ENCODE data around the gene KRT78.

KRT78 gene

GRCh38 chr12:52822771-52823510 is 25.9 kb downstream of the KRT78 start:
- no peak for DNase-seq

- DNase-seq, result no peak
Observed at GRCh38 chr12:52821826-52822660, 26.8 kb downstream of the KRT78 start.

GRCh38 chr12:52821071-52821730 is 27.6 kb downstream of the KRT78 start:
- no peak for DNase-seq

- DNase-seq, result no peak
Observed at GRCh38 chr12:52820521-52820920, 28.3 kb downstream of the KRT78 start.

GRCh38 chr12:52819731-52820510 is 28.9 kb downstream of the KRT78 start:
- DNase-seq, result no peak

- DNase-seq, result no peak
Observed at GRCh38 chr12:52818887-52819420, 29.8 kb downstream of the KRT78 start.

- DNase-seq, result no peak
Observed at GRCh38 chr12:52818388-52818787, 30.4 kb downstream of the KRT78 start.

- no peak for DNase-seq
Observed at GRCh38 chr12:52817699-52818238, 31.0 kb downstream of the KRT78 start.

GRCh38 chr12:52817003-52817698 is 31.6 kb downstream of the KRT78 start:
- DNase-seq, result no peak

- DNase-seq, result no peak
Observed at GRCh38 chr12:52815676-52816588, 32.9 kb downstream of the KRT78 start.

GRCh38 chr12:52815161-52815560 is 33.6 kb downstream of the KRT78 start:
- DNase-seq, result no peak

GRCh38 chr12:52814710-52815155 is 34.1 kb downstream of the KRT78 start:
- no peak for DNase-seq

GRCh38 chr12:52813885-52814709 is 34.7 kb downstream of the KRT78 start, which contains the start of gene KRT4:
Gene KRT4, minus strand, starts transcription at chr12:52814116. Its CDS starts 58 bp downstream, at chr12:52814058.
- DNase-seq, result no peak

- DNase-seq, result no peak
Observed at GRCh38 chr12:52813203-52813819, 35.5 kb downstream of the KRT78 start.

- no peak for DNase-seq
Observed at GRCh38 chr12:52812749-52813148, 36.0 kb downstream of the KRT78 start.

GRCh38 chr12:52812073-52812400 is 36.8 kb downstream of the KRT78 start:
- no peak for DNase-seq

GRCh38 chr12:52811191-52812072 is 37.4 kb downstream of the KRT78 start:
- no peak for DNase-seq

GRCh38 chr12:52810554-52810953 is 38.2 kb downstream of the KRT78 start:
- no peak for DNase-seq

Data from amniotic stem cell (primary cell).